Upper lobe of right lung (tissue), 1 donor: ENCODE results near the gene CADPS. TPM values are rescaled to one million over a fixed set of nuclear protein-coding genes. Genes with fewer than 3 reads are reported as not detected.

Experiments used
- ATAC-seq: fragments of 200-7000 bp; cut with Tn5 transposase; one replicate; pipeline ENCODE4 v1.9.1; 2020; ENCODE audit warnings: mild to moderate bottlenecking, moderate library complexity
- DNase-seq: peaks from one replicate; pipeline ENCODE4 v3.0.0-alpha.2; 2020
- H3K27ac ChIP-seq: fragments of 200-600 bp; one replicate; pipeline ENCODE4 v1.8.0; 2022
- H3K27me3 ChIP-seq: fragments of 200-600 bp; one replicate; pipeline ENCODE4 v1.8.0; 2022; ENCODE audit warnings: mild to moderate bottlenecking
- H3K36me3 ChIP-seq: fragments of 200-600 bp; one replicate; pipeline ENCODE4 v1.8.0; 2022
- H3K4me1 ChIP-seq: fragments of 200-600 bp; one replicate; pipeline ENCODE4 v1.8.0; 2022
- H3K4me3 ChIP-seq: fragments of 200-600 bp; one replicate; pipeline ENCODE4 v1.8.0; 2022; ENCODE audit warnings: mild to moderate bottlenecking
- H3K9me3 ChIP-seq: fragments of 200-600 bp; one replicate; pipeline ENCODE4 v1.8.0; 2022
- intact Hi-C: fragments of 100-400 bp; cut with DNase I; formaldehyde crosslinking; loops from one replicate; pipeline ENCODE4 v1.11.0; 2022
- total RNA-seq: library from RNA; stranded (reverse); fragmentation: NEBNext Ultra II Directional; extraction: Animal tissue kit (Norgen Biotek cat#: 25700); gene quantifications from one replicate; pipeline ENCODE4 v1.2.1, GENCODE V29; 2021
- TF ChIP-seq, protein P1 (sequence below): fragments of 200-600 bp; IDR thresholded peaks from one replicate; pipeline ENCODE4 v1.8.0; 2022; ENCODE audit warnings: antibody characterized with exemption
- donor health status: DM: no; HTN: yes; CAD: no; lungs with severe emphysema.

CADPS gene
- total RNA-seq, 1 donor from 2014 or later: 1.1 TPM

DNA sequence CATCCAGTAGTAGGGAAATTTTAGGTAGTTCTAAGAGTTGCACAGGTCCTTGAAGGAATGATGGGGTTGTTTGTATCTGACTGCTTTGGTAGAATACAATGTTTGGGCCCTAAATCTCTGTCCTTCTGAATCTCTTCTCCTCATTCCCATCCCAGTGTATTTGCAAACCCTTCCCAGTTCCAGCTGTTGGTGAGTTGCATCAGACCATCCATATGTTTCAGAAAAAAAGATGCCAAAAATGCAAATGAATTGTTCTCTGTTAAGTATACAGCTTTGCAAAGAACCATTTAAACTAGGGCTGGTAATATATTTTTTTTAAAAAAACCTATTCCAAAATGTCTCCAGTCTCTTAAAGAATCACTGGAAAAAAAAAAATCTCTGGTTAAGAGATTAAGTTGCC, 251.0 kb downstream of the CADPS start:
- H3K27me3 ChIP-seq: peaks cover 7% of the 10 kb centered on the region
- intact Hi-C loops: no loop called here
- H3K27ac ChIP-seq: no peak overlapping the region
- no peak overlapping the region for H3K4me3 ChIP-seq
- H3K9me3 ChIP-seq: no peaks in the 10 kb centered on the region
- ATAC-seq (no peak), DNase-seq (no peak)
- H3K36me3 ChIP-seq: no peaks in the 10 kb centered on the region
- TF ChIP-seq, protein P1, sequence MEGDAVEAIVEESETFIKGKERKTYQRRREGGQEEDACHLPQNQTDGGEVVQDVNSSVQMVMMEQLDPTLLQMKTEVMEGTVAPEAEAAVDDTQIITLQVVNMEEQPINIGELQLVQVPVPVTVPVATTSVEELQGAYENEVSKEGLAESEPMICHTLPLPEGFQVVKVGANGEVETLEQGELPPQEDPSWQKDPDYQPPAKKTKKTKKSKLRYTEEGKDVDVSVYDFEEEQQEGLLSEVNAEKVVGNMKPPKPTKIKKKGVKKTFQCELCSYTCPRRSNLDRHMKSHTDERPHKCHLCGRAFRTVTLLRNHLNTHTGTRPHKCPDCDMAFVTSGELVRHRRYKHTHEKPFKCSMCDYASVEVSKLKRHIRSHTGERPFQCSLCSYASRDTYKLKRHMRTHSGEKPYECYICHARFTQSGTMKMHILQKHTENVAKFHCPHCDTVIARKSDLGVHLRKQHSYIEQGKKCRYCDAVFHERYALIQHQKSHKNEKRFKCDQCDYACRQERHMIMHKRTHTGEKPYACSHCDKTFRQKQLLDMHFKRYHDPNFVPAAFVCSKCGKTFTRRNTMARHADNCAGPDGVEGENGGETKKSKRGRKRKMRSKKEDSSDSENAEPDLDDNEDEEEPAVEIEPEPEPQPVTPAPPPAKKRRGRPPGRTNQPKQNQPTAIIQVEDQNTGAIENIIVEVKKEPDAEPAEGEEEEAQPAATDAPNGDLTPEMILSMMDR: no peak
- H3K4me1 ChIP-seq: no peaks in the 10 kb centered on the region

DNA sequence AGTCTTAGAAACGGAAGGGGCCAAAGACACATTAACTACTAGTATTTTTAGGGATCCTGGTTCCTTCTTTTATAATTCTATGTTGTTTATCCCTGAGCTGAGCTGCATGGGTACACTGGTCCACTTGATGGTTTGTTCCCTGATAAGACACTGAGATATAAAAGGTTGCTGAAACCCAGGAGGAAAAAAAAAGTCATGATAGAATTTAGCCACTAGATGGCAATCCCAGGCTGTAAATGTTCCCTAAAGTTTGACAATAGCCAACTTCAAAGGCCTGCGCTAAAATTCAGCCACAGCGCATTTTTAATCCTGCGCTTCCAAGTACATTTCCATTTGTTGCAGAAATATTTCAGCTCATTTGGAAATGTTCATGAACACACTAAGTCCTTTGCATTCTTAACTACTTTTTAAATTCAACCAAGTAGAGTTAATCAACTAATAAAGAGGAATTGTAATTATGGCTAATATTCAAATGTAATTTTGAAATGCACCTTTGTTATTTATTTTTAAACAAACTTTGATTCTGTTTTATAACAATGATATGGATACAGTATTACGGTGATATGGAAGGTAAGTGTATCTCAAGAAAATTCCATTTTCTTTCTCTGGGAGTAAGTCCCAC, 252.6 kb downstream of the CADPS start:
- Histone ChIP-seq H3K27ac (no peak overlapping the region), H3K4me1 (no peaks in the 10 kb centered on the region), H3K27me3 (peaks cover 7% of the 10 kb centered on the region), H3K36me3 (no peaks in the 10 kb centered on the region), H3K9me3 (no peaks in the 10 kb centered on the region), H3K4me3 (no peak overlapping the region)
- DNase-seq (no peak), ATAC-seq (peak; percentile 76)
- TF ChIP-seq, protein P1: peak; percentile 62
- intact Hi-C loops: no loop called here

DNA sequence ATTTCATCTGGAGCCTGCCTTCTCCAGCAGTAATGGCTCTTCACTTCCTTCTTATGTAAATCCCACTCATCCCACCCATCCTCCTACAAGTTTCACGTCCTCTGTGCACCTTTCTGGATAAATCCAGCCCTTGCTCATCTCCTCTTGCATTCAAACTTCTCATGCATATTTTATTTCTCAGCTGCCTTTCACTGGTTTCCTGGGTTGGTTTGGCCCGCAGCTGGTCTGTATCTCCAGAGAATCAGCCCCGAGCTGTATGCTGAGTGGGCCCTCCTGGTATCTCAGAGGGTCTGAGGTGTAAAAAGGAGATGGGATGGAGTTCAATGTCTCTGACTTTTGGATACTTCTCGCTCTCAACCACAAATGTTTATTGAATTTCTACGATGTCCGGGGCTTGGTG, 253.3 kb downstream of the CADPS start:
- ATAC-seq (no peak), DNase-seq (no peak)
- intact Hi-C loops: no loop called here
- Histone ChIP-seq H3K27ac (no peak overlapping the region), H3K4me3 (no peak overlapping the region), H3K27me3 (peaks cover 7% of the 10 kb centered on the region), H3K36me3 (no peaks in the 10 kb centered on the region), H3K9me3 (no peaks in the 10 kb centered on the region), H3K4me1 (no peaks in the 10 kb centered on the region)
- TF ChIP-seq, protein P1: no peak

DNA sequence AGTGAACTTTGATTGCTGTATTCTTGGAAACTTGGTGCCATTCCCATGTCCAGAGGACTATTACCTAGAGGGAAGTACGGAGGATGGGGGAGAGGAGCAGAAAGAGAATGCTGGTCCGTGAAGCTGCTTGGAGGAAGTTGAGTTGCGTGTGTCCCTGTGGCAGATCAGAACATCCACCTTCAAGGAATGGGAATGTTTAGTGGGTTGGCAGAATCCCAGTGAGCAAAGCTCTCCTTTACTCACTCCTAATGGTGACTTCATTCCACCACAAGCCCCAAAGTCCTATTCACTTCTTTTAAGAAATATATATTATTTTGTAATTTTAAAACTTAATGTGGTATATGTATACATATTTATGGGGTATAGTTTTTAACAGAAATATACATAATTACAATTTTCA, 254.0 kb downstream of the CADPS start:
- TF ChIP-seq, protein P1: no peak
- H3K27me3 ChIP-seq: peaks cover 7% of the 10 kb centered on the region
- ATAC-seq (no peak), DNase-seq (no peak)
- intact Hi-C loops: no loop called here
- no peaks in the 10 kb centered on the region for H3K9me3 ChIP-seq
- H3K4me3 ChIP-seq: no peak overlapping the region
- no peaks in the 10 kb centered on the region for H3K4me1 ChIP-seq
- H3K27ac ChIP-seq: no peak overlapping the region
- no peaks in the 10 kb centered on the region for H3K36me3 ChIP-seq

DNA sequence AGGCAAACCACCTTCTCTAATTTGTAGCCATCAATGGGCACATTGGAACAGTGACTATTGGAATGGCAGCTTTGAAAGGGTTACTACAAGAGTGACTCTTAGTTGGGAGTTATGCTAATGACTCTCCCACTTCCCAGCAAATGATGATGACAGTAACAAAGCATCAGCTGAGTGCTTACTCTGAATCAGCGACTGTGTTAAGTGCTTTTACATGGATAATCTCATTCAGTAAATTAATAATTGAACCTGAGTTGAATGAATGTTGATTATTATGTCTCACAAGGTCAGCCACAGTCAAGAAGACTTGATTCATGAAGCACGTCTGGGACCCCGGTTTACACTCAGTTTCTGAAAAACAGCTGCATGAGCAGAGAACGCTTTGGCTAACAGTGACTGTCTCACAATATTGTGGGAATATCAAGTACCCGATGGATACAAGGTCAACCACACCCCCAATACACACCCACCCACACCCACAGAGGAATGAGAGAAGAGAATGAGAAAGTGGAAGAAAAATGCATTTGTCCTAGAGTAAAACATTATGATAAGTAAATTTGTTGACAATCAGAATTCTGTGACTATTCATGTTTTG, 259.9 kb downstream of the CADPS start:
- DNase-seq: no peak
- H3K27ac ChIP-seq: no peak overlapping the region
- TF ChIP-seq, protein P1: no peak
- H3K36me3 ChIP-seq: no peaks in the 10 kb centered on the region
- ATAC-seq: peak; percentile 25
- intact Hi-C loops: no loop called here
- no peaks in the 10 kb centered on the region for H3K4me1 ChIP-seq
- no peaks in the 10 kb centered on the region for H3K27me3 ChIP-seq
- H3K4me3 ChIP-seq: no peak overlapping the region
- H3K9me3 ChIP-seq: no peaks in the 10 kb centered on the region
